Uterus (tissue), 4 donors: ENCODE results near the gene IVNS1ABP. TPM values are rescaled to one million over a fixed set of nuclear protein-coding genes. Genes with fewer than 3 reads are reported as not detected.

Experiments used
- DNase-seq, 2 donors: peaks; one replicate each; pipeline ENCODE4 v3.0.0-alpha.2; 2019 to 2020
- H3K27ac ChIP-seq, 2 donors: fragments of 200-600 bp; sonication (generic); 1 replicate in 1 of 2; 2 replicates in 1 of 2; pipeline ENCODE4 v1.5.1; 2016 to 2018
- H3K27me3 ChIP-seq, 2 donors: fragments of 200-600 bp; sonication (generic); one replicate each; pipeline ENCODE4 v1.5.1; 2018 to 2019; ENCODE audit warnings: control low read depth in 1 of 2
- H3K36me3 ChIP-seq, 2 donors: fragments of 200-600 bp; sonication (generic); one replicate each; pipeline ENCODE4 v1.5.1; 2019; ENCODE audit warnings: control low read depth in 1 of 2
- H3K4me1 ChIP-seq, 2 donors: fragments of 200-600 bp; sonication (generic); one replicate each; pipeline ENCODE4 v1.5.1; 2018 to 2019; ENCODE audit warnings: control low read depth in 1 of 2
- H3K4me3 ChIP-seq, 2 donors: fragments of 200-600 bp; sonication (generic); 1 replicate in 1 of 2; 2 replicates in 1 of 2; pipeline ENCODE4 v1.5.1; 2018 to 2019; ENCODE audit warnings: mild to moderate bottlenecking in 1 of 2
- H3K9me3 ChIP-seq, 2 donors: fragments of 200-600 bp; sonication (generic); one replicate each; pipeline ENCODE4 v1.5.1; 2019; ENCODE audit warnings: control low read depth in 1 of 2
- CTCF ChIP-seq, 4 experiments: fragments of 200-600 bp in 2 of 4; fragments of 450-650 bp in 2 of 4; sonication (generic) in 2 of 4; IDR thresholded peaks; one replicate each; pipeline ENCODE4 v1.5.1; 2016 to 2019; ENCODE audit warnings: antibody characterized with exemption in 4 of 4, mild to moderate bottlenecking in 2 of 4, moderate library complexity in 1 of 4
- POLR2A ChIP-seq, 2 donors: fragments of 450-650 bp; IDR thresholded peaks; one replicate each; pipeline ENCODE4 v1.6.1; 2016; ENCODE audit warnings: antibody characterized with exemption in 2 of 2, mild to moderate bottlenecking in 1 of 2, moderate library complexity in 1 of 2
- intact Hi-C: fragments of 100-400 bp; cut with DNase I; formaldehyde crosslinking; loops from one replicate; pipeline ENCODE4 v1.15.1; 2023; ENCODE audit warnings: low total_unique reads
- total RNA-seq, 4 donors: library from RNA; depleted of rRNA in 3 of 4; stranded (reverse); fragments of >200 nt in 3 of 4; gene quantifications; one replicate each; pipeline versions ENCODE4 v1.1.0 to v1.2.4, GENCODE V29; 2014 to 2023
- donor health status: DM: yes; HTN: yes; CAD: no.

IVNS1ABP gene
- total RNA-seq, 4 donors from 2014 or later = 28.8 to 113 (median 39.4) TPM

GRCh38 chr1:185319139-185319475 is 2.1 kb upstream of the IVNS1ABP start:
- intact Hi-C loops = no loop called here

GRCh38 chr1:185318431-185319138 is 1.5 kb upstream of the IVNS1ABP start:
- H3K36me3 ChIP-seq = no peaks in the 10 kb centered on the region

More at GRCh38 chr1:185319139-185319475, 2.1 kb upstream of the IVNS1ABP start:
- Histone ChIP-seq H3K9me3 (no peaks in the 10 kb centered on the region), H3K36me3 (no peaks in the 10 kb centered on the region), H3K4me3 (no peak overlapping the region), H3K27ac (peak overlapping the region in 1 of 2 donors; percentile 95), H3K27me3 (no peaks in the 10 kb centered on the region), H3K4me1 (peaks cover 7 to 10% of the 10 kb centered on the region in 2 donors)
- TF ChIP-seq POLR2A (IDR thresholded peaks at IDR 0.05) (no peak), CTCF (IDR thresholded peaks at IDR 0.05) (no peak)
- DNase-seq = no peak

GRCh38 chr1:185317886-185318310 is 855 bp upstream of the IVNS1ABP start:
- Histone ChIP-seq H3K27ac (peak overlapping the region; percentile 92 to 95), H3K4me3 (peak overlapping the region; percentile 68 to 75), H3K36me3 (no peaks in the 10 kb centered on the region), H3K9me3 (no peaks in the 10 kb centered on the region), H3K4me1 (peaks cover 10 to 13% of the 10 kb centered on the region in 2 donors), H3K27me3 (no peaks in the 10 kb centered on the region)
- TF ChIP-seq CTCF (IDR thresholded peaks at IDR 0.05) (no peak), POLR2A (IDR thresholded peaks at IDR 0.05) (no peak)
- DNase-seq = peak in 1 of 2 donors; percentile 20
- intact Hi-C loops = no loop called here

More at GRCh38 chr1:185318431-185319138, 1.5 kb upstream of the IVNS1ABP start:
- Histone ChIP-seq H3K27ac (peak overlapping the region; percentile 92 to 95), H3K27me3 (no peaks in the 10 kb centered on the region), H3K4me3 (no peak overlapping the region), H3K9me3 (no peaks in the 10 kb centered on the region), H3K4me1 (peaks cover 7 to 10% of the 10 kb centered on the region in 2 donors)
- no peak for TF ChIP-seq CTCF (IDR thresholded peaks at IDR 0.05)
- no peak for TF ChIP-seq POLR2A (IDR thresholded peaks at IDR 0.05)
- intact Hi-C loops = no loop called here
- DNase-seq = no peak

GRCh38 chr1:185316163-185317033 is 645 bp downstream of the IVNS1ABP start:
- H3K27me3 ChIP-seq = no peaks in the 10 kb centered on the region
- peak overlapping the region; percentile 68 to 75 for H3K4me3 ChIP-seq
- intact Hi-C loops = no loop called here
- TF ChIP-seq POLR2A (IDR thresholded peaks at IDR 0.05) = peak; percentile 47 to 63
- TF ChIP-seq CTCF (IDR thresholded peaks at IDR 0.05) = no peak
- DNase-seq = peak; percentile 93 to 95
- peak overlapping the region; percentile 92 to 95 for H3K27ac ChIP-seq
- H3K4me1 ChIP-seq = peaks cover 10 to 14% of the 10 kb centered on the region in 2 donors
- H3K9me3 ChIP-seq = no peaks in the 10 kb centered on the region
- H3K36me3 ChIP-seq = no peaks in the 10 kb centered on the region
